ENCODE results near the gene PEDS1.
"Not testable (repeated sequence)": the region's sequence is repeated elsewhere in the genome, so short reads cannot be mapped to it uniquely, and the experiment has no call there.

The PEDS1 gene

DNA sequence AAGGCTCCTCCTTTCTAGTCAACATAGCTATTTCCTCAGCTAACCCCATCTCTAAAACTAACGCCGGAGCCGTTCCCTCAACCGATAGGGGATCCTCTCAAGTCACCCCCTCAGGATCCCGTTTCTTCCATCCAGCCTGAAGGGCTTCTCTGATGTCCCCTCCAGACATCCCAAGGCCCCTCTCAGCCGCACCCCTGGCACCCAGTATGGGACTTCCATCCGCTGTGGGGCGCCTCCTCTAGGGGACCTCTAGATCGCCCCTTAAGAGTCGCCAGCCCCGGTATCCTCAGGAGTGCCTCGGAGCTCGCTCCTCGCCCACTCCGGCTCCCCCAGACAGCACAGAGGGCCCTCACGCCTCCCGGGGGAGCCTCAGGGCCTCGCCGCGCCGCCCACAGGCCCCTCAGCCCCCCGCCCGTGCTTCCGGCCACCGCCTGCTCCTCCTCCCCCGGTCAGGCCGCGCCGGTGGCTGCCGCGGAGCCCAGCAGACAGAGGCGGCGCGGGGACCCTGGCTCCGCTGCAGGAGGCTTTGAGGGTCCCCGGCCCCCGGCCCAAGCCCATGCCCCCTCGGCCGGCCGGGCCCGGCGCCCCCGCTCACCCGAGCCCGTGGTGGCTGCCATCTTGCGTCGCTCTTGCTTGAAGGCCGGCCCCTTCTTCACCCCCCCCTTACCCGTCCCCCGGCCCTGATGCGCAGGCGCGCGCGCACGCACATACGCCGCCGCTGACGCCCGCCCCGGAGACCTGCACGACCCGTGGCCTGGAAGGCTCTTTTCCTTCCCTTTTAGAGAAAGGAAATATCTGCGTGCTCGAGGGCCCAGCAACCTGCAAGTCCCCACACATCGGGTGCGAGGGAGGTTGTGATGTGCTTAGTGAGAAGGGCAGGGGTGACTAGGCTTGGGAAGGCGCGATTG, 40.8 kb downstream of the PEDS1 start, which contains the start of gene UBE2V1:
Gene UBE2V1 (minus strand): TSS at position 639 of the 908 bp plus-strand sequence. CDS start 22 bp downstream, at position 617.
- no peak for DNase-seq (ENCODE audit: low read depth)

- no peak for DNase-seq (ENCODE audit: low read depth)
Observed at GRCh38 chr20:50111829-50112495, 41.6 kb downstream of the PEDS1 start.

- no peak for DNase-seq (ENCODE audit: low read depth)
Observed at GRCh38 chr20:50111120-50111828, 42.2 kb downstream of the PEDS1 start.

GRCh38 chr20:50110141-50111047, 43.1 kb downstream of the PEDS1 start:
- no peak for DNase-seq (ENCODE audit: low read depth)

DNA sequence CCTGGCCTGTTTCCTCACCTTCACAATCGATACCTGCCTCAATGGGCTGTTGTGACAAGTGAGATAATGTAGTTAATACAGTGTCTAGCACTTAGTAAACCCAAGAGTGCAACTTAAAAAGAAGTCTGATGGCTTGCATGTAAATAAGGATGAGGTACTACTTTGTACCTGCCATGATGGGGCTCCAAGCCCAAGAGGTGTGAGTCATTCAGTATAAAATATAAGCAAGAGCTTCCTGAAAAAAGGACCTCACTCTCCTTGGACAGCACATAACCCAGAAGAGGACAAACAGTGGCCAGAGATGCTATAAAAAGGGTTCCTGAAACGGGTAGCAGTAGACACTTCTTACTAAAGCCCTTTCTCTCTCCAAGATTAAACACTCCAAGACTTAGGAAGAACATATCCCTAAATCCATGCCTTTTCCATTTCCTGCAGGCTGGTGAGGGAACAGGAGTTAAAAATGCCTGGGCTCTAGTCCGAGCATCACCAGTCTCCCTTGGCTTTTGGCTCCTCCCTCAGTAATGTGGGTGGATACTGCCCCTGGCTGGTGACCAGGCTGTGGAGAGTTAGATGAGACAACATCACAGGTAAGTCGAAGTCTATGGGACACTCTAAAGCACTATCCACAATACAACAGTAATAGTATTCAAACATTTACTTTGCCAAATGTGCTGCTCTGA, 44.8 kb downstream of the PEDS1 start:
- DNase-seq (ENCODE audit: low read depth) = no peak

GRCh38 chr20:50107796-50108331, 45.7 kb downstream of the PEDS1 start:
- DNase-seq (ENCODE audit: low read depth) = no peak

DNA sequence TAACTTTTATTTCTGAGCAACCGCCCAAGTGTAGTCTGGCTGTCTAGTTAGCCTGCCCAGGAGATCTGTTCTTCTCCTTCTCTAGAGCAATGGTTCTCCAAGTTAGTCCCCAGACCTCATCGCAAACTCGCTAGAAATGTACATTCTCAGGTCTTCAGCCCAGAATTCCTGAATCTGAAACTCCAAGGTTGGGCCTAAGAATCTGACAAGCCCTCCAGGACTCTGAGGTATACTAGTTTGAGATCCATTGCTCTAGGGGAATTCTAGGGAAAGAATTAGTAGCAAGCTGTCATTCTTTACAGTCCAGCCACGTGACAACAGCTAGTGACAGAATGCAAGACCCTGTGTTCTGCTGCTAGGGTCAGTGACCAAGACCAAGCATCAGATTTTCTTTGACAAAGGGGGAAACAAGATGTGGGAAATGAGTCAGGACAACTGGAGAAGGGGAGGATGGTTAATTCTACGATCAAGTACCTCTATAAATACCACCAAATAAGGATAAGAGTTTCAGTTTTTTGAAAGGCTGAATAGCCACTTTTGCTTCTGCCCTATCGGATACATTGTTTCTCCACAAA, 46.4 kb downstream of the PEDS1 start:
- DNase-seq (ENCODE audit: low read depth) = no peak

GRCh38 chr20:50106669-50107068, 46.9 kb downstream of the PEDS1 start:
- DNase-seq (ENCODE audit: low read depth) = not testable (repeated sequence)
